Measurements from ENCODE around the gene CEP152.
"Not testable (repeated sequence)": the region's sequence is repeated elsewhere in the genome, so short reads cannot be mapped to it uniquely, and the experiment has no call there.

DNA sequence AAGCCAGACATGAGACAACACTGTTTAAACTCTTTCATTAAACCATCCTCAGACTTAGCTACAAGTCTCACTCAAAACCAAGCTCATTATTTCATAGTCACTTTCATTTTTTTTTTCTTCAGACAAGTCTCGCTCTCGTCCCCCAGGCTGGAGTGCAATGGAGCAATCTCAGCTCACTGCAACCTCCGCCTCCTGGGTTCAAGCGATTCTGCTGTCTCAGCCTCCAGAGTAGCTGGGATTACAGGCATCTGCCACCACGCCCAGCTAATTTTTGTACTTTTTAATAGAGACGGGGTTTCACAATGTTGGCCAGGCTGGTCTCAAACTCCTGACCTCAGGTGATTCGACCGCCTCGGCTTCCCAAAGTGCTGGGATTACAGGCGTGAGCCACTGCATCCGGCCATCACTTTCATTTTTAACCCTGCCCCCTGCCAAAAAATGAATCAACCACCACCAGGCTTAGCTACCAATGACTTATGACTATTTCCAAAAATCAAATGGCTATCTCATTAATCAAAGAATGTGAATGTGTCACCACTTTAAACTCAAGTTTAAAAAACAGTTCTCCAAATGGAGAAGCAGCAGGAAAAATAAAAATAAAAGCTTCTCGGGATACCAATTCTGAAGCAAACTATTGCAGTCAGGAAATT lies 20.3 kb downstream of the CEP152 start:
- TF ChIP-seq POLR2A, POLR2AphosphoS5, EP300 (IDR thresholded peaks at IDR 0.05): not testable (repeated sequence)
- TF ChIP-seq, protein P1, sequence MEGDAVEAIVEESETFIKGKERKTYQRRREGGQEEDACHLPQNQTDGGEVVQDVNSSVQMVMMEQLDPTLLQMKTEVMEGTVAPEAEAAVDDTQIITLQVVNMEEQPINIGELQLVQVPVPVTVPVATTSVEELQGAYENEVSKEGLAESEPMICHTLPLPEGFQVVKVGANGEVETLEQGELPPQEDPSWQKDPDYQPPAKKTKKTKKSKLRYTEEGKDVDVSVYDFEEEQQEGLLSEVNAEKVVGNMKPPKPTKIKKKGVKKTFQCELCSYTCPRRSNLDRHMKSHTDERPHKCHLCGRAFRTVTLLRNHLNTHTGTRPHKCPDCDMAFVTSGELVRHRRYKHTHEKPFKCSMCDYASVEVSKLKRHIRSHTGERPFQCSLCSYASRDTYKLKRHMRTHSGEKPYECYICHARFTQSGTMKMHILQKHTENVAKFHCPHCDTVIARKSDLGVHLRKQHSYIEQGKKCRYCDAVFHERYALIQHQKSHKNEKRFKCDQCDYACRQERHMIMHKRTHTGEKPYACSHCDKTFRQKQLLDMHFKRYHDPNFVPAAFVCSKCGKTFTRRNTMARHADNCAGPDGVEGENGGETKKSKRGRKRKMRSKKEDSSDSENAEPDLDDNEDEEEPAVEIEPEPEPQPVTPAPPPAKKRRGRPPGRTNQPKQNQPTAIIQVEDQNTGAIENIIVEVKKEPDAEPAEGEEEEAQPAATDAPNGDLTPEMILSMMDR (IDR thresholded peaks at IDR 0.05) = not testable (repeated sequence)

All from suprapubic skin (tissue), 4 donors.